CD14-positive monocyte (primary cell): ENCODE measurements around the gene ERO1A. TPM values are rescaled to one million over a fixed set of nuclear protein-coding genes. Genes with fewer than 3 reads are reported as not detected.

Source experiments
- DNase-seq, 3 donors: peaks; one replicate each; pipeline ENCODE4 v3.0.0-alpha.2; 2011 to 2022
- H2AFZ ChIP-seq: 2 replicates; pipeline ENCODE4 v1.6.0; 2012; ENCODE audit warnings: mild to moderate bottlenecking, low read depth, low read length, inconsistent platforms; ENCODE audit not compliant: insufficient read depth, poor library complexity, severe bottlenecking
- H3K27ac ChIP-seq, 2 donors: 1 replicate in 1 of 2; 2 replicates in 1 of 2; pipeline ENCODE4 v1.5.1; 2012 to 2013; ENCODE audit warnings: low read length in 2 of 2, control low read depth in 1 of 2, inconsistent platforms in 1 of 2, low read depth in 1 of 2, mild to moderate bottlenecking in 1 of 2
- H3K27me3 ChIP-seq, 2 donors: one replicate each; pipeline versions ENCODE4 v1.6.0 to v1.6.1; 2011 to 2013; ENCODE audit warnings: low read length in 2 of 2; ENCODE audit not compliant: control insufficient read depth in 2 of 2, insufficient read depth in 2 of 2
- H3K36me3 ChIP-seq, 2 donors: replicated peaks in 1 of 2; 1 replicate in 1 of 2; 2 replicates in 1 of 2; pipeline versions ENCODE4 v1.5.1 to v1.6.1; 2012 to 2013; ENCODE audit warnings: low read length in 2 of 2, control low read depth in 1 of 2, inconsistent platforms in 1 of 2, mild to moderate bottlenecking in 1 of 2; ENCODE audit not compliant: insufficient read depth in 2 of 2, control insufficient read depth in 1 of 2
- H3K4me1 ChIP-seq, 2 donors: 1 replicate in 1 of 2; 2 replicates in 1 of 2; pipeline versions ENCODE4 v1.5.1 to v1.6.1; 2012 to 2013; ENCODE audit warnings: low read length in 2 of 2, control low read depth in 1 of 2, inconsistent platforms in 1 of 2, mild to moderate bottlenecking in 1 of 2, moderate library complexity in 1 of 2; ENCODE audit not compliant: insufficient read depth in 2 of 2, control insufficient read depth in 1 of 2
- H3K4me2 ChIP-seq: replicated peaks from 2 replicates; pipeline ENCODE3; 2012; ENCODE audit warnings: low read length, moderate library complexity, mild to moderate bottlenecking; ENCODE audit not compliant: poor library complexity, severe bottlenecking; ENCODE audit errors: extremely low read depth
- H3K4me3 ChIP-seq, 3 experiments: fragments of 200-600 bp in 1 of 3; sonication (generic) in 1 of 3; replicated peaks in 1 of 3; 1 replicate in 2 of 3; 2 replicates in 1 of 3; pipeline ENCODE4 v1.5.1; 2011 to 2013; ENCODE audit warnings: low read length in 3 of 3, mild to moderate bottlenecking in 3 of 3, control low read depth in 2 of 3, low read depth in 2 of 3, inconsistent platforms in 1 of 3, moderate library complexity in 1 of 3
- H3K79me2 ChIP-seq: 2 replicates; pipeline ENCODE4 v1.6.0; 2012; ENCODE audit warnings: mild to moderate bottlenecking, control low read depth, inconsistent platforms, low read length, moderate library complexity; ENCODE audit not compliant: insufficient read depth
- H3K9ac ChIP-seq: 2 replicates; pipeline ENCODE4 v1.6.0; 2017; ENCODE audit warnings: low read length, mild to moderate bottlenecking; ENCODE audit not compliant: insufficient read depth, poor library complexity, severe bottlenecking
- H3K9me3 ChIP-seq, 2 donors: replicated peaks in 1 of 2; 1 replicate in 1 of 2; 2 replicates in 1 of 2; pipeline versions ENCODE4 v1.5.1 to v1.6.1; 2012 to 2013; ENCODE audit warnings: low read length in 2 of 2, control low read depth in 1 of 2; ENCODE audit not compliant: control insufficient read depth in 1 of 2, insufficient read depth in 1 of 2
- H4K20me1 ChIP-seq: 2 replicates; pipeline ENCODE4 v1.6.0; 2012; ENCODE audit warnings: mild to moderate bottlenecking, low read length, control low read depth, moderate library complexity; ENCODE audit not compliant: insufficient read depth
- H3K27ac Mint-ChIP-seq, 7 donors: one replicate each; pipeline ENCODE4 v1.8.0; 2020; ENCODE audit warnings: mild to moderate bottlenecking in 7 of 7, mixed read lengths in 7 of 7, moderate library complexity in 6 of 7, inconsistent platforms in 2 of 7
- H3K27me3 Mint-ChIP-seq, 3 donors: one replicate each; pipeline ENCODE4 v1.8.0; 2021 to 2022; ENCODE audit warnings: low read depth in 3 of 3, mild to moderate bottlenecking in 3 of 3, mixed read lengths in 3 of 3, moderate library complexity in 3 of 3, inconsistent platforms in 1 of 3
- H3K36me3 Mint-ChIP-seq, 2 donors: one replicate each; pipeline ENCODE4 v1.8.0; 2020; ENCODE audit warnings: mixed read lengths in 2 of 2, inconsistent platforms in 1 of 2, mild to moderate bottlenecking in 1 of 2
- H3K4me1 Mint-ChIP-seq: one replicate; pipeline ENCODE4 v1.8.0; 2020; ENCODE audit warnings: mild to moderate bottlenecking, mixed read lengths
- H3K4me3 Mint-ChIP-seq, 2 donors: one replicate each; pipeline ENCODE4 v1.8.0; 2020; ENCODE audit warnings: mild to moderate bottlenecking in 2 of 2, mixed read lengths in 2 of 2, moderate library complexity in 1 of 2
- H3K9me3 Mint-ChIP-seq, 7 donors: one replicate each; pipeline ENCODE4 v1.8.0; 2020 to 2022; ENCODE audit warnings: mixed read lengths in 7 of 7, mild to moderate bottlenecking in 6 of 7, moderate library complexity in 6 of 7, inconsistent platforms in 2 of 7
- WGBS: methylation state at CpG from one replicate; pipeline ENCODE4 v1.1.5; 2013; ENCODE audit warnings: missing lambda C conversion rate; ENCODE audit not compliant: insufficient coverage; 5-methylcytosine and 5-hydroxymethylcytosine counted together
- intact Hi-C, 2 donors: fragments of 100-400 bp; cut with micrococcal nuclease; formaldehyde crosslinking; loops; one replicate each; pipeline versions ENCODE4 v1.15.0 to v1.15.1; 2023
- polyA plus RNA-seq, 3 donors: library from polyadenylated mRNA; depleted of rRNA in 1 of 3; unstranded in 2 of 3; stranded (reverse) in 1 of 3; fragments of 300-500 nt in 2 of 3; fragments of >200 nt in 1 of 3; fragmentation: Illumina TruSeq in 2 of 3; gene quantifications; 1 replicate in 2 of 3; 2 replicates in 1 of 3; pipeline ENCODE4 v1.2.3, GENCODE V29; 2012 to 2021
- TF ChIP-seq, protein P1 (sequence below): fragments of 200-600 bp; IDR thresholded peaks from one replicate; pipeline ENCODE4 v1.8.0; 2022; ENCODE audit warnings: antibody characterized with exemption, mild to moderate bottlenecking

The ERO1A gene
- polyA plus RNA-seq, 3 donors: 22.1 to 39.5 (median 29.2) TPM

- no peak for DNase-seq
- peaks cover 66 to 86% of the 10 kb centered on the region in 2 donors for H3K36me3 Mint-ChIP-seq
- peak overlapping the region in 1 of 2 donors; percentile 25 for H3K27ac ChIP-seq
Measured at GRCh38 chr14:52724360-52724644, 28.9 kb upstream of the ERO1A start.

DNA sequence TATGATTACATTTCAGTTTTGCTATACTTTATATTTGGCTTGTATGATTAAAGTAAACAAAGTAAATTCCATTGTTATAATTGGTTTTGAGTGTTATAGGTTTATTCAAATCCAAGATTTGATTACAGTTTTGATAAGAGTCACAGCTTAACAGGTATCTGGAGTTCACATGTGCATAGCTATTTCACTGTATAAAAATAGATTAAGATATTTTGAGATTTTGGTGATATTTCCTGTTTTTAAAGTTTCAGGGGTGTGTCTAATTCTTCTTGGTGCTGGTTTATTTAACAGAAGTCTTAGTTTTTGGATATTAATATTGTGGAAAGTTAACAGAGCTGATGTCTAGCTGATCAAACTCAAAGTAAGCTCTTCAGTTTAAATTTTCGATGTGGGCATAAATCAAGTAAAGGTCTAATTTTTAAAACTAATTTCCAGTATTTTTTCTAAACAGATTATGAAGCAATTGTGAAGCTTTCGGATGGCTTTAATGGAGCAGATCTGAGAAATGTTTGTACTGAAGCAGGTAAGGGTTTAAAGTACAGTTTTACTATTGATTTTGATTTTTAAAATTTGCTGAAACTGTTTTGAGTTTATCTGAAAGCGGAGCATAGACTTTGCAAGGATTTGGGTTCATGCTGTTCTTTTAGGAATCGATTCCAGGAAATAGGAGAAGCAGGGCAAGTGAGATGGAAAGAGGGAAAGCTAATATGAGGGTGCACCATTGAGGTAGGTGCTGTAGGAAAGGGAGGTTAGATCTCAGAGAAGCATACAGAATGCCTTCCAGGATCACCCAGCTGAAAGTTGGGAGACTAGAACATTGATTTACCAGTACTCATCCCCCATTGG lies 28.4 kb upstream of the ERO1A start:
- Histone ChIP-seq H3K36me3 (peaks cover 91 to 98% of the 10 kb centered on the region in 2 donors), H2AFZ (no peak overlapping the region), H3K4me3 (no peak overlapping the region), H3K9ac (no peak overlapping the region), H3K27me3 (no peaks in the 10 kb centered on the region), H4K20me1 (peaks cover 36% of the 10 kb centered on the region), H3K9me3 (no peaks in the 10 kb centered on the region), H3K79me2 (peaks cover 21% of the 10 kb centered on the region), H3K27ac (peak overlapping the region in 1 of 2 donors; percentile 25), H3K4me2 (no peak overlapping the region), H3K4me1 (no peaks in the 10 kb centered on the region)
- WGBS: 97% methylated on average over 3 of the region's 4 CpGs
- H3K4me3 Mint-ChIP-seq: no peak overlapping the region
- TF ChIP-seq, protein P1, sequence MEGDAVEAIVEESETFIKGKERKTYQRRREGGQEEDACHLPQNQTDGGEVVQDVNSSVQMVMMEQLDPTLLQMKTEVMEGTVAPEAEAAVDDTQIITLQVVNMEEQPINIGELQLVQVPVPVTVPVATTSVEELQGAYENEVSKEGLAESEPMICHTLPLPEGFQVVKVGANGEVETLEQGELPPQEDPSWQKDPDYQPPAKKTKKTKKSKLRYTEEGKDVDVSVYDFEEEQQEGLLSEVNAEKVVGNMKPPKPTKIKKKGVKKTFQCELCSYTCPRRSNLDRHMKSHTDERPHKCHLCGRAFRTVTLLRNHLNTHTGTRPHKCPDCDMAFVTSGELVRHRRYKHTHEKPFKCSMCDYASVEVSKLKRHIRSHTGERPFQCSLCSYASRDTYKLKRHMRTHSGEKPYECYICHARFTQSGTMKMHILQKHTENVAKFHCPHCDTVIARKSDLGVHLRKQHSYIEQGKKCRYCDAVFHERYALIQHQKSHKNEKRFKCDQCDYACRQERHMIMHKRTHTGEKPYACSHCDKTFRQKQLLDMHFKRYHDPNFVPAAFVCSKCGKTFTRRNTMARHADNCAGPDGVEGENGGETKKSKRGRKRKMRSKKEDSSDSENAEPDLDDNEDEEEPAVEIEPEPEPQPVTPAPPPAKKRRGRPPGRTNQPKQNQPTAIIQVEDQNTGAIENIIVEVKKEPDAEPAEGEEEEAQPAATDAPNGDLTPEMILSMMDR: no peak
- H3K27ac Mint-ChIP-seq: peak overlapping the region in 1 of 7 donors; percentile 65
- peaks cover 0 to 1% (median 0%) of the 10 kb centered on the region in 3 donors for H3K27me3 Mint-ChIP-seq
- peaks cover 18% of the 10 kb centered on the region for H3K4me1 Mint-ChIP-seq
- no peak for DNase-seq
- H3K9me3 Mint-ChIP-seq: no peaks in the 10 kb centered on the region
- peaks cover 70 to 91% of the 10 kb centered on the region in 2 donors for H3K36me3 Mint-ChIP-seq
- intact Hi-C loops: no loop called here

More at GRCh38 chr14:52724360-52724644, 28.9 kb upstream of the ERO1A start:
- TF ChIP-seq, protein P1: no peak
- H3K9ac ChIP-seq: no peak overlapping the region
- Mint-ChIP-seq H3K9me3 (no peaks in the 10 kb centered on the region), H3K4me1 (peaks cover 18% of the 10 kb centered on the region), H3K4me3 (no peak overlapping the region), H3K27ac (no peak overlapping the region), H3K27me3 (peaks cover 0 to 1% (median 0%) of the 10 kb centered on the region in 3 donors)
- H3K36me3 ChIP-seq: peaks cover 85 to 94% of the 10 kb centered on the region in 2 donors
- no peaks in the 10 kb centered on the region for H3K4me1 ChIP-seq
- peaks cover 21% of the 10 kb centered on the region for H3K79me2 ChIP-seq
- H3K9me3 ChIP-seq: no peaks in the 10 kb centered on the region
- H4K20me1 ChIP-seq: peaks cover 36% of the 10 kb centered on the region
- intact Hi-C loops: no loop called here
- no peak overlapping the region for H2AFZ ChIP-seq
- no peaks in the 10 kb centered on the region for H3K27me3 ChIP-seq
- no peak overlapping the region for H3K4me3 ChIP-seq
- no peak overlapping the region for H3K4me2 ChIP-seq
